Neural cell (in vitro differentiated cells): Measurements from ENCODE around the gene SLX4. TPM values are rescaled to one million over a fixed set of nuclear protein-coding genes. Genes with fewer than 3 reads are reported as not detected.

ENCODE experiments used
- H2AFZ ChIP-seq: fragments of 200-600, 300-800 bp; sonication (generic), shearing (Covaris generic); 2 replicates; pipeline ENCODE4 v1.6.0; 2014; ENCODE audit warnings: low read depth, mild to moderate bottlenecking, antibody characterized with exemption, low read length, moderate library complexity
- H3F3A ChIP-seq: fragments of 200-600 bp; shearing (Covaris generic); 2 replicates; pipeline ENCODE4 v1.6.1; 2016; ENCODE audit warnings: mild to moderate bottlenecking, moderate library complexity, mixed read lengths, antibody characterized with exemption, low read length; ENCODE audit not compliant: insufficient read depth, poor library complexity, severe bottlenecking
- H3K27ac ChIP-seq: fragments of 200-600, 300-800 bp; sonication (generic), shearing (Covaris generic); 2 replicates; pipeline ENCODE4 v1.5.1; 2014; ENCODE audit warnings: mild to moderate bottlenecking, low read length, moderate library complexity
- H3K27me3 ChIP-seq: fragments of 300-800, 200-600 bp; sonication (generic), shearing (Covaris generic); 2 replicates; pipeline ENCODE4 v1.6.0; 2014; ENCODE audit warnings: mild to moderate bottlenecking, low read depth, low read length, moderate library complexity; ENCODE audit not compliant: insufficient read depth
- H3K36me3 ChIP-seq: fragments of 300-800, 200-600 bp; sonication (generic), shearing (Covaris generic); 2 replicates; pipeline ENCODE4 v1.5.1; 2014; ENCODE audit warnings: mild to moderate bottlenecking, antibody characterized with exemption, low read length, moderate library complexity; ENCODE audit not compliant: insufficient read depth
- H3K4me2 ChIP-seq: fragments of 300-800, 200-600 bp; sonication (generic), shearing (Covaris generic); 2 replicates; pipeline ENCODE4 v1.6.0; 2014; ENCODE audit warnings: mild to moderate bottlenecking, low read length
- H3K4me3 ChIP-seq: fragments of 300-800, 200-600 bp; sonication (generic), shearing (Covaris generic); 2 replicates; pipeline ENCODE4 v1.5.1; 2014; ENCODE audit warnings: mild to moderate bottlenecking, low read length, moderate library complexity
- H3K79me2 ChIP-seq: fragments of 200-600 bp; shearing (Covaris generic); replicated peaks from 2 replicates; pipeline ENCODE4 v1.6.0; 2014; ENCODE audit warnings: mild to moderate bottlenecking, low read length, moderate library complexity; ENCODE audit not compliant: insufficient read depth
- H3K9ac ChIP-seq: fragments of 300-800, 200-600 bp; sonication (generic), shearing (Covaris generic); 2 replicates; pipeline ENCODE4 v1.6.1; 2016; ENCODE audit warnings: mild to moderate bottlenecking, low read length, mixed read lengths
- H3K9me2 ChIP-seq: fragments of 200-600 bp; shearing (Covaris generic); 2 replicates; pipeline ENCODE4 v1.6.1; 2016; ENCODE audit warnings: mild to moderate bottlenecking, low read length, mixed read lengths; ENCODE audit not compliant: insufficient read depth
- H3K9me3 ChIP-seq: fragments of 200-600, 300-800 bp; sonication (generic), shearing (Covaris generic); 2 replicates; pipeline ENCODE4 v1.6.1; 2016; ENCODE audit warnings: mild to moderate bottlenecking, mixed run types, low read length, moderate library complexity, mixed read lengths
- H4K20me1 ChIP-seq: fragments of 200-600 bp; shearing (Covaris generic); 2 replicates; pipeline ENCODE4 v1.6.1; 2016; ENCODE audit warnings: mild to moderate bottlenecking, mixed run types; ENCODE audit not compliant: insufficient read depth
- EP300 ChIP-seq: fragments of 450-650 bp; conservative IDR thresholded peaks from 2 replicates; pipeline ENCODE4 v1.6.1; 2014; ENCODE audit warnings: antibody characterized with exemption, mild to moderate bottlenecking, moderate library complexity; ENCODE audit not compliant: poor library complexity, severe bottlenecking
- EZH2 ChIP-seq: fragments of 200-600, 300-800 bp; shearing (Covaris generic), sonication (generic); IDR thresholded peaks from 2 replicates; pipeline ENCODE4 v1.6.1; 2014; ENCODE audit warnings: antibody characterized with exemption, low read length, borderline replicate concordance, mild to moderate bottlenecking; ENCODE audit not compliant: insufficient read depth, poor library complexity, severe bottlenecking
- MXI1 ChIP-seq: fragments of 450-650 bp; conservative IDR thresholded peaks from 2 replicates; pipeline ENCODE4 v1.6.1; 2014; ENCODE audit warnings: antibody characterized with exemption, mild to moderate bottlenecking; ENCODE audit not compliant: poor library complexity, severe bottlenecking
- POLR2AphosphoS5 ChIP-seq: IDR thresholded peaks from 2 replicates; pipeline ENCODE4 v1.6.1; 2012
- RAD21 ChIP-seq: fragments of 450-650 bp; conservative IDR thresholded peaks from 2 replicates; pipeline ENCODE4 v1.6.1; 2014; ENCODE audit warnings: antibody characterized with exemption, mild to moderate bottlenecking, moderate library complexity
- SMC3 ChIP-seq: fragments of 450-650 bp; conservative IDR thresholded peaks from 2 replicates; pipeline ENCODE4 v1.6.1; 2014; ENCODE audit warnings: antibody characterized with exemption, mild to moderate bottlenecking, moderate library complexity; ENCODE audit not compliant: poor library complexity
- TAF1 ChIP-seq: IDR thresholded peaks from 2 replicates; pipeline ENCODE4 v1.6.1; 2012; ENCODE audit warnings: low read depth
- polyA plus RNA-seq: library from polyadenylated mRNA; depleted of rRNA; stranded (reverse); fragments of >200 nt; gene quantifications from 2 replicates; pipeline ENCODE4 v1.2.3, GENCODE V29; 2014
- TF ChIP-seq, protein P1 (sequence below): IDR thresholded peaks from 2 replicates; pipeline ENCODE4 v1.6.1; 2012; ENCODE audit warnings: borderline replicate concordance

SLX4 gene
- polyA plus RNA-seq, 1 donor from 2014 or later: 2.9 TPM

GRCh38 chr16:3581392-3581791 lies 30.0 kb downstream of the SLX4 start:
- no peaks in the 10 kb centered on the region for H3K36me3 ChIP-seq
- H3K27ac ChIP-seq: no peak overlapping the region
- H4K20me1 ChIP-seq: no peaks in the 10 kb centered on the region
- no peak overlapping the region for H3K4me2 ChIP-seq
- no peak overlapping the region for H3K9ac ChIP-seq
- no peaks in the 10 kb centered on the region for H3K9me2 ChIP-seq
- no peak for TF ChIP-seq EZH2
- TF ChIP-seq EP300: no peak
- no peak for TF ChIP-seq POLR2AphosphoS5
- no peak for TF ChIP-seq SMC3
- TF ChIP-seq, protein P1, sequence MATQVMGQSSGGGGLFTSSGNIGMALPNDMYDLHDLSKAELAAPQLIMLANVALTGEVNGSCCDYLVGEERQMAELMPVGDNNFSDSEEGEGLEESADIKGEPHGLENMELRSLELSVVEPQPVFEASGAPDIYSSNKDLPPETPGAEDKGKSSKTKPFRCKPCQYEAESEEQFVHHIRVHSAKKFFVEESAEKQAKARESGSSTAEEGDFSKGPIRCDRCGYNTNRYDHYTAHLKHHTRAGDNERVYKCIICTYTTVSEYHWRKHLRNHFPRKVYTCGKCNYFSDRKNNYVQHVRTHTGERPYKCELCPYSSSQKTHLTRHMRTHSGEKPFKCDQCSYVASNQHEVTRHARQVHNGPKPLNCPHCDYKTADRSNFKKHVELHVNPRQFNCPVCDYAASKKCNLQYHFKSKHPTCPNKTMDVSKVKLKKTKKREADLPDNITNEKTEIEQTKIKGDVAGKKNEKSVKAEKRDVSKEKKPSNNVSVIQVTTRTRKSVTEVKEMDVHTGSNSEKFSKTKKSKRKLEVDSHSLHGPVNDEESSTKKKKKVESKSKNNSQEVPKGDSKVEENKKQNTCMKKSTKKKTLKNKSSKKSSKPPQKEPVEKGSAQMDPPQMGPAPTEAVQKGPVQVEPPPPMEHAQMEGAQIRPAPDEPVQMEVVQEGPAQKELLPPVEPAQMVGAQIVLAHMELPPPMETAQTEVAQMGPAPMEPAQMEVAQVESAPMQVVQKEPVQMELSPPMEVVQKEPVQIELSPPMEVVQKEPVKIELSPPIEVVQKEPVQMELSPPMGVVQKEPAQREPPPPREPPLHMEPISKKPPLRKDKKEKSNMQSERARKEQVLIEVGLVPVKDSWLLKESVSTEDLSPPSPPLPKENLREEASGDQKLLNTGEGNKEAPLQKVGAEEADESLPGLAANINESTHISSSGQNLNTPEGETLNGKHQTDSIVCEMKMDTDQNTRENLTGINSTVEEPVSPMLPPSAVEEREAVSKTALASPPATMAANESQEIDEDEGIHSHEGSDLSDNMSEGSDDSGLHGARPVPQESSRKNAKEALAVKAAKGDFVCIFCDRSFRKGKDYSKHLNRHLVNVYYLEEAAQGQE: no peak
- TF ChIP-seq TAF1: no peak
- H3K27me3 ChIP-seq: no peaks in the 10 kb centered on the region
- H2AFZ ChIP-seq: no peak overlapping the region
- H3K4me3 ChIP-seq: no peak overlapping the region
- H3K9me3 ChIP-seq: no peaks in the 10 kb centered on the region
- no peaks in the 10 kb centered on the region for H3K79me2 ChIP-seq
- no peaks in the 10 kb centered on the region for H3F3A ChIP-seq

GRCh38 chr16:3580686-3581085 lies 30.7 kb downstream of the SLX4 start:
- H4K20me1 ChIP-seq: no peaks in the 10 kb centered on the region
- H3K27ac ChIP-seq: no peak overlapping the region
- TF ChIP-seq POLR2AphosphoS5 (no peak), TAF1 (no peak), MXI1 (no peak), SMC3 (no peak), RAD21 (no peak)
- TF ChIP-seq, protein P1: no peak

More at GRCh38 chr16:3580686-3581085, 30.7 kb downstream of the SLX4 start:
- H3K4me2 ChIP-seq: no peak overlapping the region
- no peaks in the 10 kb centered on the region for H3K9me3 ChIP-seq
- no peak overlapping the region for H2AFZ ChIP-seq
- no peak overlapping the region for H3K4me3 ChIP-seq
- no peaks in the 10 kb centered on the region for H3K9me2 ChIP-seq
- H3K9ac ChIP-seq: no peak overlapping the region
- H3F3A ChIP-seq: no peaks in the 10 kb centered on the region
- no peaks in the 10 kb centered on the region for H3K79me2 ChIP-seq
- no peaks in the 10 kb centered on the region for H3K36me3 ChIP-seq
- no peaks in the 10 kb centered on the region for H3K27me3 ChIP-seq
